Neutrophil (primary cell): ENCODE measurements around the gene ANGPTL7.

Experiments
- H3K27ac ChIP-seq: fragments of 200-600 bp; sonication (generic); 2 replicates; pipeline ENCODE4 v1.5.1; 2016; ENCODE audit warnings: mild to moderate bottlenecking, moderate library complexity
- H3K27me3 ChIP-seq: fragments of 200-600 bp; sonication (generic); 2 replicates; pipeline ENCODE4 v1.6.0; 2016; ENCODE audit warnings: mild to moderate bottlenecking
- H3K36me3 ChIP-seq: fragments of 200-600 bp; sonication (generic); 2 replicates; pipeline ENCODE4 v1.5.1; 2017
- H3K4me1 ChIP-seq, 2 experiments: fragments of 200-600 bp in 1 of 2; sonication (generic) in 1 of 2; 1 replicate in 1 of 2; 2 replicates in 1 of 2; pipeline versions ENCODE4 v1.5.1 to v1.6.1; 2013 to 2016; ENCODE audit warnings: low read depth in 1 of 2, low read length in 1 of 2, mild to moderate bottlenecking in 1 of 2, moderate library complexity in 1 of 2; ENCODE audit not compliant: control insufficient read depth in 1 of 2, insufficient read depth in 1 of 2
- H3K4me3 ChIP-seq, 2 experiments: fragments of 200-600 bp in 1 of 2; sonication (generic) in 1 of 2; 1 replicate in 1 of 2; 2 replicates in 1 of 2; pipeline ENCODE4 v1.5.1; 2013 to 2016; ENCODE audit warnings: low read depth in 1 of 2, low read length in 1 of 2, mild to moderate bottlenecking in 1 of 2, moderate library complexity in 1 of 2
- H3K9me3 ChIP-seq: fragments of 200-600 bp; sonication (generic); 2 replicates; pipeline ENCODE4 v1.5.1; 2016
- CTCF ChIP-seq: fragments of 200-600 bp; sonication (generic); IDR thresholded peaks from 2 replicates; pipeline ENCODE4 v1.5.1; 2016; ENCODE audit warnings: antibody characterized with exemption

ANGPTL7 gene

GRCh38 chr1:11152755-11153154, 36.4 kb upstream of the ANGPTL7 start:
- H3K36me3 ChIP-seq = peaks cover 73% of the 10 kb centered on the region

GRCh38 chr1:11153184-11153583, 36.0 kb upstream of the ANGPTL7 start:
- H3K4me1 ChIP-seq = no peaks in the 10 kb centered on the region
- H3K27ac ChIP-seq = no peak overlapping the region
- TF ChIP-seq CTCF = no peak
- H3K9me3 ChIP-seq = no peaks in the 10 kb centered on the region
- no peak overlapping the region for H3K4me3 ChIP-seq
- H3K36me3 ChIP-seq = peaks cover 70% of the 10 kb centered on the region
- H3K27me3 ChIP-seq = no peaks in the 10 kb centered on the region

More at GRCh38 chr1:11152755-11153154, 36.4 kb upstream of the ANGPTL7 start:
- Histone ChIP-seq H3K4me3 (no peak overlapping the region), H3K27me3 (no peaks in the 10 kb centered on the region), H3K9me3 (no peaks in the 10 kb centered on the region), H3K4me1 (no peaks in the 10 kb centered on the region), H3K27ac (no peak overlapping the region)
- TF ChIP-seq CTCF = no peak

GRCh38 chr1:11156441-11156840, 32.7 kb upstream of the ANGPTL7 start:
- H3K4me1 ChIP-seq = no peaks in the 10 kb centered on the region
- no peak for TF ChIP-seq CTCF
- no peaks in the 10 kb centered on the region for H3K9me3 ChIP-seq
- no peak overlapping the region for H3K4me3 ChIP-seq
- no peaks in the 10 kb centered on the region for H3K27me3 ChIP-seq
- peak overlapping the region; percentile 7 for H3K27ac ChIP-seq
- H3K36me3 ChIP-seq = peaks cover 60% of the 10 kb centered on the region

GRCh38 chr1:11156963-11157362, 32.2 kb upstream of the ANGPTL7 start:
- Histone ChIP-seq H3K27ac (no peak overlapping the region), H3K4me1 (no peaks in the 10 kb centered on the region), H3K9me3 (no peaks in the 10 kb centered on the region), H3K27me3 (no peaks in the 10 kb centered on the region), H3K36me3 (peaks cover 59% of the 10 kb centered on the region), H3K4me3 (no peak overlapping the region)
- TF ChIP-seq CTCF = no peak

- Histone ChIP-seq H3K4me1 (no peaks in the 10 kb centered on the region), H3K27me3 (no peaks in the 10 kb centered on the region), H3K36me3 (peaks cover 56% of the 10 kb centered on the region), H3K27ac (no peak overlapping the region), H3K9me3 (no peaks in the 10 kb centered on the region), H3K4me3 (no peak overlapping the region)
- TF ChIP-seq CTCF = no peak
Observed at GRCh38 chr1:11157394-11157793, 31.8 kb upstream of the ANGPTL7 start.

- no peaks in the 10 kb centered on the region for H3K4me1 ChIP-seq
- no peak for TF ChIP-seq CTCF
- peaks cover 51% of the 10 kb centered on the region for H3K36me3 ChIP-seq
- H3K9me3 ChIP-seq = no peaks in the 10 kb centered on the region
- no peak overlapping the region for H3K4me3 ChIP-seq
- H3K27ac ChIP-seq = no peak overlapping the region
- H3K27me3 ChIP-seq = no peaks in the 10 kb centered on the region
Observed at GRCh38 chr1:11157867-11158266, 31.3 kb upstream of the ANGPTL7 start.
